WERI-Rb-1 (cell line): ENCODE data around the gene KIF13A.

Experiments used
- DNase-seq: peaks from one replicate; pipeline ENCODE4 v3.0.0-alpha.2; 2020
- H3K27ac ChIP-seq: fragments of 250-450 bp; sonication (Bioruptor Pico); 2 replicates; pipeline ENCODE4 v1.5.1; 2020; ENCODE audit warnings: mild to moderate bottlenecking, moderate library complexity
- H3K27me3 ChIP-seq: fragments of 250-450 bp; sonication (Bioruptor Pico); 2 replicates; pipeline ENCODE4 v1.5.1; 2021; ENCODE audit warnings: mild to moderate bottlenecking, low read depth, moderate library complexity; ENCODE audit not compliant: insufficient read depth, severe bottlenecking
- H3K36me3 ChIP-seq: fragments of 250-450 bp; sonication (Bioruptor Pico); 2 replicates; pipeline ENCODE4 v1.5.1; 2020; ENCODE audit warnings: mild to moderate bottlenecking, moderate library complexity
- H3K4me3 ChIP-seq: 2 replicates; pipeline ENCODE4 v1.5.1; 2011; ENCODE audit warnings: low read depth, mild to moderate bottlenecking, control low read depth, low read length
- H3K9me3 ChIP-seq: fragments of 250-450 bp; sonication (Bioruptor Pico); 2 replicates; pipeline ENCODE4 v1.5.1; 2021; ENCODE audit warnings: mild to moderate bottlenecking, moderate library complexity; ENCODE audit not compliant: severe bottlenecking
- CTCF ChIP-seq: IDR thresholded peaks from 2 replicates; pipeline ENCODE4 v1.5.1; 2011; ENCODE audit warnings: low read depth, mild to moderate bottlenecking, control low read depth, inconsistent platforms, low read length

Gene KIF13A

GRCh38 chr6:17987447-17987696, at the start of gene KIF13A:
Gene KIF13A (minus strand): TSS chr6:17987635. CDS start chr6:17987463, 172 bp downstream.
- no peak for DNase-seq
- Histone ChIP-seq H3K4me3 (peak within 1 kb of the TSS; percentile 78), H3K27ac (peak within 1 kb of the TSS; percentile 94), H3K9me3 (no peaks in the 10 kb centered on the region), H3K36me3 (peaks cover 17% of the 10 kb centered on the region), H3K27me3 (no peaks in the 10 kb centered on the region)
- TF ChIP-seq CTCF: no peak

GRCh38 chr6:18036781-18037180, 49.3 kb upstream of the KIF13A start:
- no peak for TF ChIP-seq CTCF

GRCh38 chr6:18035330-18035854, 48.0 kb upstream of the KIF13A start:
- no peak for TF ChIP-seq CTCF
- H3K36me3 ChIP-seq: no peaks in the 10 kb centered on the region
- no peaks in the 10 kb centered on the region for H3K9me3 ChIP-seq
- H3K4me3 ChIP-seq: no peak overlapping the region
- H3K27ac ChIP-seq: no peak overlapping the region
- DNase-seq: no peak
- no peaks in the 10 kb centered on the region for H3K27me3 ChIP-seq

More at GRCh38 chr6:18036781-18037180, 49.3 kb upstream of the KIF13A start:
- Histone ChIP-seq H3K4me3 (no peak overlapping the region), H3K9me3 (no peaks in the 10 kb centered on the region), H3K27me3 (no peaks in the 10 kb centered on the region), H3K27ac (no peak overlapping the region), H3K36me3 (no peaks in the 10 kb centered on the region)
- no peak for DNase-seq

- H3K27me3 ChIP-seq: no peaks in the 10 kb centered on the region
- no peak for TF ChIP-seq CTCF
- H3K9me3 ChIP-seq: no peaks in the 10 kb centered on the region
- H3K4me3 ChIP-seq: no peak overlapping the region
- no peaks in the 10 kb centered on the region for H3K36me3 ChIP-seq
- no peak for DNase-seq
- no peak overlapping the region for H3K27ac ChIP-seq
Measured at GRCh38 chr6:18034798-18035202, 47.4 kb upstream of the KIF13A start.

GRCh38 chr6:18031680-18032256, 44.3 kb upstream of the KIF13A start:
- no peak overlapping the region for H3K4me3 ChIP-seq
- H3K27me3 ChIP-seq: no peaks in the 10 kb centered on the region
- no peaks in the 10 kb centered on the region for H3K36me3 ChIP-seq
- H3K9me3 ChIP-seq: no peaks in the 10 kb centered on the region
- no peak for DNase-seq
- TF ChIP-seq CTCF: no peak
- H3K27ac ChIP-seq: no peak overlapping the region

- no peak for TF ChIP-seq CTCF
- H3K27ac ChIP-seq: no peak overlapping the region
- H3K4me3 ChIP-seq: no peak overlapping the region
- H3K36me3 ChIP-seq: no peaks in the 10 kb centered on the region
- no peak for DNase-seq
- no peaks in the 10 kb centered on the region for H3K9me3 ChIP-seq
- H3K27me3 ChIP-seq: no peaks in the 10 kb centered on the region
Measured at GRCh38 chr6:18031189-18031588, 43.8 kb upstream of the KIF13A start.
